PC-9 (cell line): Measurements from ENCODE around the gene XPO4. TPM values are rescaled to one million over a fixed set of nuclear protein-coding genes. Genes with fewer than 3 reads are reported as not detected.

ENCODE experiments used
- BruUV-seq: library from RNA; stranded (reverse); fragments of 400-500 nt; replicated peaks from 2 replicates; lab custom pipeline; 2021; lab: Mats Ljungman, UMichigan
- CTCF ChIA-PET: fragments of 300-600 bp; sonication (Branson Sonifier 250); formaldehyde crosslinking; loops from one replicate; lab custom pipeline; 2022; ENCODE audit warnings: antibody characterized with exemption; lab: Charles Lee
- POLR2A ChIA-PET: fragments of 300-600 bp; sonication (Branson Sonifier 250); formaldehyde crosslinking; loops from one replicate; lab custom pipeline; 2022; ENCODE audit warnings: antibody characterized with exemption; ENCODE audit not compliant: unreplicated experiment; lab: Charles Lee
- DNase-seq, 2 experiments: peaks; one replicate each; pipeline versions ENCODE4 v3.0.0 to v3.0.0-alpha.2; 2015 to 2022; ENCODE audit warnings: mixed read lengths in 1 of 2
- H2AFZ ChIP-seq: fragments of 200-600 bp; sonication (generic); 2 replicates; pipeline ENCODE4 v1.8.1; 2017; ENCODE audit warnings: antibody characterized with exemption
- H3F3A ChIP-seq: fragments of 200-600 bp; sonication (generic); 2 replicates; pipeline ENCODE4 v1.8.1; 2017; ENCODE audit warnings: antibody characterized with exemption, mild to moderate bottlenecking, low read depth; ENCODE audit not compliant: insufficient read depth
- H3K27ac ChIP-seq: fragments of 200-600 bp; sonication (generic); 2 replicates; pipeline ENCODE4 v1.6.1; 2016; ENCODE audit warnings: mixed run types
- H3K27me3 ChIP-seq: fragments of 200-600 bp; sonication (generic); 2 replicates; pipeline ENCODE4 v1.6.1; 2016; ENCODE audit warnings: low read depth, mixed run types; ENCODE audit not compliant: insufficient read depth
- H3K36me3 ChIP-seq: fragments of 200-600 bp; sonication (generic); 2 replicates; pipeline ENCODE4 v1.6.1; 2016; ENCODE audit warnings: low read depth, mixed run types
- H3K4me1 ChIP-seq: fragments of 200-600 bp; sonication (generic); replicated peaks from 2 replicates; pipeline ENCODE4 v1.6.1; 2016; ENCODE audit warnings: mixed run types; ENCODE audit not compliant: insufficient read depth
- H3K4me2 ChIP-seq: fragments of 200-600 bp; sonication (generic); 2 replicates; pipeline ENCODE4 v1.6.1; 2017; ENCODE audit warnings: mixed run types
- H3K4me3 ChIP-seq: fragments of 200-600 bp; sonication (generic); 2 replicates; pipeline ENCODE4 v1.6.1; 2016; ENCODE audit warnings: mixed run types
- H3K79me2 ChIP-seq: fragments of 200-600 bp; sonication (generic); 2 replicates; pipeline ENCODE4 v1.6.1; 2017; ENCODE audit warnings: low read depth, mixed run types
- H3K9me2 ChIP-seq: fragments of 200-600 bp; sonication (generic); 2 replicates; pipeline ENCODE4 v1.8.1; 2017; ENCODE audit warnings: mild to moderate bottlenecking; ENCODE audit not compliant: insufficient read depth
- H3K9me3 ChIP-seq: fragments of 200-600 bp; sonication (generic); 2 replicates; pipeline ENCODE4 v1.8.1; 2016; ENCODE audit warnings: low read depth; ENCODE audit not compliant: insufficient read depth
- H4K20me1 ChIP-seq: fragments of 200-600 bp; sonication (generic); 2 replicates; pipeline ENCODE4 v1.8.1; 2017; ENCODE audit not compliant: insufficient read depth
- EZH2 ChIP-seq: fragments of 200-600 bp; sonication (generic); IDR thresholded peaks from 2 replicates; pipeline ENCODE4 v1.8.0; 2017; ENCODE audit warnings: antibody characterized with exemption, low read depth
- intact Hi-C: fragments of 100-400 bp; cut with micrococcal nuclease; formaldehyde crosslinking; loops from one replicate; pipeline ENCODE4 v1.10.0; 2022; ENCODE audit not compliant: unreplicated experiment
- total RNA-seq: library from RNA; stranded (reverse); gene quantifications from 2 replicates; pipeline ENCODE4 v1.2.3, GENCODE V29; 2021
- TF ChIP-seq, protein P1 (sequence below): fragments of 200-600 bp; sonication (generic); conservative IDR thresholded peaks from 2 replicates; pipeline ENCODE4 v1.6.1; 2017; ENCODE audit warnings: mixed run types, antibody characterized with exemption, mild to moderate bottlenecking, moderate library complexity

Gene XPO4
- total RNA-seq, 1 experiment from 2014 or later, result 11.1 TPM

DNA sequence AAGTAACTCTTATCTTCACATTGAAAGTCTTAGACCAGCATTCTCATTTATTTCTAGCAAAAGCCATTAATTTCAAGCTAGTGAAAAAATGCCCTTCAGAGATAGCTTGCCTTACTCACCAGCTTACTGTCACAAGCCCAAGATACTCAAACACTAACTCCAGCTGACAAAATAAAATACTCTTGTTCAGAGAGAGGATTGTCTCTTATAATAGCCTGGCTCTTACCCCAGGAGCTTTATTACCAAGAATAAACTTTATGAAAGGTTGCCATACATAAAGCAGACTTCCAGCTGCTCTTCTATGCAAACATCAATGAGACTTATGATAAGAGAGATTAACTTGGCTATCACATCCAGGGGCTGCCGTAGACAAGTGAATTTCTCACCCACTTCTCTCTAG is 53.6 kb downstream of the XPO4 start:
- Histone ChIP-seq H3F3A (peaks cover 12% of the 10 kb centered on the region; the same call in 1 of the 2 replicates), H3K4me2 (no peak overlapping the region), H3K4me1 (no peaks in the 10 kb centered on the region), H3K4me3 (no peak overlapping the region), H3K79me2 (no peaks in the 10 kb centered on the region; the same call in 1 of the 2 replicates), H2AFZ (no peak overlapping the region), H3K27ac (no peak overlapping the region), H3K9me3 (no peaks in the 10 kb centered on the region), H4K20me1 (no peaks in the 10 kb centered on the region), H3K36me3 (no peaks in the 10 kb centered on the region), H3K27me3 (no peaks in the 10 kb centered on the region), H3K9me2 (no peaks in the 10 kb centered on the region)
- intact Hi-C loops, result no loop called here
- TF ChIP-seq, protein P1, sequence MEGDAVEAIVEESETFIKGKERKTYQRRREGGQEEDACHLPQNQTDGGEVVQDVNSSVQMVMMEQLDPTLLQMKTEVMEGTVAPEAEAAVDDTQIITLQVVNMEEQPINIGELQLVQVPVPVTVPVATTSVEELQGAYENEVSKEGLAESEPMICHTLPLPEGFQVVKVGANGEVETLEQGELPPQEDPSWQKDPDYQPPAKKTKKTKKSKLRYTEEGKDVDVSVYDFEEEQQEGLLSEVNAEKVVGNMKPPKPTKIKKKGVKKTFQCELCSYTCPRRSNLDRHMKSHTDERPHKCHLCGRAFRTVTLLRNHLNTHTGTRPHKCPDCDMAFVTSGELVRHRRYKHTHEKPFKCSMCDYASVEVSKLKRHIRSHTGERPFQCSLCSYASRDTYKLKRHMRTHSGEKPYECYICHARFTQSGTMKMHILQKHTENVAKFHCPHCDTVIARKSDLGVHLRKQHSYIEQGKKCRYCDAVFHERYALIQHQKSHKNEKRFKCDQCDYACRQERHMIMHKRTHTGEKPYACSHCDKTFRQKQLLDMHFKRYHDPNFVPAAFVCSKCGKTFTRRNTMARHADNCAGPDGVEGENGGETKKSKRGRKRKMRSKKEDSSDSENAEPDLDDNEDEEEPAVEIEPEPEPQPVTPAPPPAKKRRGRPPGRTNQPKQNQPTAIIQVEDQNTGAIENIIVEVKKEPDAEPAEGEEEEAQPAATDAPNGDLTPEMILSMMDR, result no peak
- no peak for TF ChIP-seq EZH2
- CTCF ChIA-PET, result no interaction called here
- POLR2A ChIA-PET, result interaction anchor here (0.6 kb wide), 2 partner anchors 12 to 685 kb away, joined by 6 to 8 read pairs; no protein-coding TSS in a partner anchor
- no TSS peak for BruUV-seq
- no peak for DNase-seq

DNA sequence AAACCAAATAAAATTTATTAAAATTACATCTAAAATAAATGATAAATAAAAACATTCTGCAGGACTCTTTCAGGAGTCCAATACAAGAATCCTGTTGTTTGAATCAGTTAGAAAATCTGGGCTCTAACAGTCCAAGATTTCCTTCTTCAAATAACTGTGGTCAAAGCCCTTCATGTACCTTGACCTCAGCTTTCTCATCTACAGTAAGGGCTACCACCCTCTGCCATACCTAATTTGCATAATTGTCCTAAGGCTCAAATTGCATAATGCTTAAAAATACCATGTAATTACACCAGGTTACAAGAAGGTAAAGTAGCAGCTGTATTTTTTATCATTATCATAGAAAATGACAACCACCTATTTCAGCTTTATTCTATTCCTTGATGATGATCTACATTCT is 54.3 kb downstream of the XPO4 start:
- ChIA-PET CTCF (no interaction called here), POLR2A (no interaction called here)
- H3K4me2 ChIP-seq, result no peak overlapping the region
- peaks cover 12% of the 10 kb centered on the region; the same call in 1 of the 2 replicates for H3F3A ChIP-seq
- H3K36me3 ChIP-seq, result peaks cover under 1% of the 10 kb centered on the region; the same call in 1 of the 2 replicates
- H3K4me1 ChIP-seq, result no peaks in the 10 kb centered on the region
- H3K79me2 ChIP-seq, result no peaks in the 10 kb centered on the region; the same call in 1 of the 2 replicates
- H3K27me3 ChIP-seq, result no peaks in the 10 kb centered on the region
- TF ChIP-seq, protein P1, result no peak
- TF ChIP-seq EZH2, result no peak
- no peak overlapping the region for H2AFZ ChIP-seq
- H3K9me3 ChIP-seq, result no peaks in the 10 kb centered on the region
- BruUV-seq, result no TSS peak
- H4K20me1 ChIP-seq, result no peaks in the 10 kb centered on the region
- H3K4me3 ChIP-seq, result no peak overlapping the region
- intact Hi-C loops, result no loop called here
- H3K9me2 ChIP-seq, result no peaks in the 10 kb centered on the region
- no peak overlapping the region for H3K27ac ChIP-seq
- DNase-seq, result no peak

DNA sequence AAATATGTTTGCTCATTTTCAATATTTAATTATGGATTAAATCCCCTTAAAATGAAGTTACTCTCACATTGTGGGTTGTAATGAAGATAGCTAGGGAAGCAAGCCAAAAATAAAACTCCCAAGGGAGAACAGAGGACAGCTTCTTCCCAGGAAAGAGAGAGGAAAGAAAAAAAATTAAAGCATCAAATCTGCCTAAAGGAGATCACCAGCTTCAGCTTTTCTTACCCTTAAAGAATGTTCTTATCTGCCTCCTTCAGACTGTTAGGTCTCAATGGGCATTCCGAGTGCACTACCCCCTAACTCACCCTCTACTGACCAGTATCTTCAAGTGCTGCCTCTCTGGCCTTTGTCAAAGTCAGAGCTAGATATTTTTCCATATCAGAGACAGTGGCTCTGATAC is 55.2 kb downstream of the XPO4 start:
- Histone ChIP-seq H2AFZ (no peak overlapping the region), H3K4me2 (no peak overlapping the region), H3K9me2 (no peaks in the 10 kb centered on the region), H4K20me1 (no peaks in the 10 kb centered on the region), H3K36me3 (peaks cover 3% of the 10 kb centered on the region; the same call in 1 of the 2 replicates), H3K9me3 (no peaks in the 10 kb centered on the region), H3K79me2 (no peaks in the 10 kb centered on the region; the same call in 1 of the 2 replicates), H3K4me1 (no peaks in the 10 kb centered on the region), H3K4me3 (no peak overlapping the region), H3F3A (peaks cover 12% of the 10 kb centered on the region), H3K27me3 (no peaks in the 10 kb centered on the region), H3K27ac (no peak overlapping the region)
- no peak for TF ChIP-seq EZH2
- TF ChIP-seq, protein P1, result no peak
- ChIA-PET CTCF (no interaction called here), POLR2A (no interaction called here)
- intact Hi-C loops, result no loop called here
- no TSS peak for BruUV-seq
- DNase-seq, result no peak
